ENCODE measurements around the gene PTPRG. TPM values are rescaled to one million over a fixed set of nuclear protein-coding genes. Genes with fewer than 3 reads are reported as not detected.

PTPRG gene
- total and polyA plus RNA-seq, 10 of the 15 experiments (the other 5 are each of a cell fraction or from before 2014, with no cell fraction given) = 0.29 to 20.7 (median 1.4) TPM

GRCh38 chr3:61927332-61927731 is 366.0 kb downstream of the PTPRG start:
- Histone ChIP-seq H3K27me3 (replicated peaks in 1 of 2; ENCODE audit: control insufficient read depth in 2 of 2, insufficient read depth in 2 of 2, low read length in 1 of 2) (no peaks in the 10 kb centered on the region; a peak in 1 of 4 replicates), H3K9ac (ENCODE audit: control insufficient read depth, insufficient read depth, low read length) (no peak overlapping the region), H3K36me3 (ENCODE audit: control insufficient read depth in 2 of 2, insufficient read depth in 2 of 2, low read length in 1 of 2) (no peaks in the 10 kb centered on the region), H2AFZ (ENCODE audit: control insufficient read depth, low read depth, low read length) (no peak overlapping the region), H3K79me2 (ENCODE audit: control insufficient read depth, insufficient read depth, low read length) (no peaks in the 10 kb centered on the region), H3K9me3 (replicated peaks; ENCODE audit: control insufficient read depth, insufficient read depth, low read length) (no peaks in the 10 kb centered on the region), H3K4me3 (no peak overlapping the region), H3K27ac (ENCODE audit: control insufficient read depth, insufficient read depth) (no peak overlapping the region), H3K4me1 (ENCODE audit: control insufficient read depth, insufficient read depth, low read length) (no peaks in the 10 kb centered on the region), H4K20me1 (ENCODE audit: control insufficient read depth, insufficient read depth) (no peaks in the 10 kb centered on the region), H3K4me2 (ENCODE audit: control insufficient read depth, insufficient read depth) (no peak overlapping the region)
- no peak for TF ChIP-seq IRF3 (IDR thresholded peaks at IDR 0.05)
- TF ChIP-seq ETV6 (conservative IDR thresholded peaks at IDR 0.05 in 1 of 2, IDR thresholded peaks at IDR 0.05 in 1 of 2; ENCODE audit: borderline replicate concordance in 1 of 2, low read depth in 1 of 2) = no peak
- no peak for TF ChIP-seq FOS (IDR thresholded peaks at IDR 0.05; ENCODE audit: borderline replicate concordance, extremely low read depth, insufficient read length)
- TF ChIP-seq ELK1 (IDR thresholded peaks at IDR 0.05; ENCODE audit: low read depth, low read length) = no peak
- no peak for TF ChIP-seq LARP7 (IDR thresholded peaks at IDR 0.05)
- no peak for TF ChIP-seq SREBF1 (IDR thresholded peaks at IDR 0.05; ENCODE audit: low read length)
- no peak for TF ChIP-seq RELB (IDR thresholded peaks at IDR 0.05; ENCODE audit: low read depth)
- TF ChIP-seq NFYA (IDR thresholded peaks at IDR 0.05; ENCODE audit: borderline replicate concordance, low read depth, low read length) = no peak
- TF ChIP-seq FOXM1 (IDR thresholded peaks at IDR 0.05; ENCODE audit: low read depth, low read length) = no peak
- no peak for TF ChIP-seq PKNOX1 (IDR thresholded peaks at IDR 0.05)
- TF ChIP-seq MLLT1 (IDR thresholded peaks at IDR 0.05) = no peak
- no peak for TF ChIP-seq ZNF592 (IDR thresholded peaks at IDR 0.05)
- SMC1A ChIA-PET (ENCODE audit: uncharacterized antibody, unreplicated experiment) = interaction anchor here (0.7 to 2.4 kb wide), 22 partner anchors 9 to 362 kb away, joined by 3 to 14 read pairs (median 4); no protein-coding TSS in a partner anchor
- in situ Hi-C loops (cut with MboI) = no loop called here
- DNase-seq (ENCODE audit: low read depth, low spot score) = no peak
- 34% methylated on average over 3 of the region's 3 CpGs for WGBS (ENCODE audit: insufficient coverage, insufficient replicate concordance, low lambda C conversion rate, missing lambda C conversion rate)
- intact Hi-C loops (cut with micrococcal nuclease; ENCODE audit: unreplicated experiment) = no loop called here
- no peak; the same call in 1 of the 3 replicates for ATAC-seq
- POLR2A ChIA-PET = interaction anchor here (0.6 to 1.4 kb wide), 3 partner anchors 12 to 407 kb away, joined by 3 to 4 read pairs (median 4); no protein-coding TSS in a partner anchor
- RAD21 ChIA-PET (ENCODE audit: unreplicated experiment) = interaction anchor here (0.6 to 2.1 kb wide), 7 partner anchors 10 to 363 kb away, joined by 3 to 11 read pairs (median 6); no protein-coding TSS in a partner anchor
- no TSS peak for BruUV-seq (replicated peaks)
- CTCF ChIA-PET = interaction anchor here (0.8 to 3.4 kb wide), 8 partner anchors 10 to 259 kb away, joined by 3 to 32 read pairs (median 4); no protein-coding TSS in a partner anchor
- FAIRE-seq = no peak
